C1 segment of cervical spinal cord (tissue), 14 donors: Measurements from ENCODE around the gene LSS.
"Not testable (repeated sequence)": the region's sequence is repeated elsewhere in the genome, so short reads cannot be mapped to it uniquely, and the experiment has no call there.

ENCODE experiments used
- DNase-seq, 14 donors: peaks; one replicate each; lab custom pipeline; 2025; lab: John Stamatoyannopoulos, UW

Gene LSS

DNA sequence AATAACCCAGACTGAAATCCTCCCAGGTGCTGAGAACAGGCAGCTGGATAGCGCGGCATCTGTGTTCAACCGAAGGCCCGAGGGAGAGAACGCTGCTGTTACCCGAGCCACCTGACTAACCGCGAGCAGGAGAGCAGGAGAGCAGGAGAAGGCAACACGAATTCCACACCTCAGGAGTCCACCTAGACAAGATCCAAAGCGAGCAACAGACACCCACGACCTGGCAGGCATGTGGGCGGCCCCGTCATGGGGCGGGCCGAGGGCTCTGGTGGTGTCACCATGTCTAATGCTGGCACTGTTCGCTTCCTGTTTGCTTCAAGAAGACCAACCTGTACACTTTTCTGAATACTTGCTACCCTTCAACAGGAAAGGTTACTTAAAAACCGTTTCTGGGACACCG is 23.4 kb downstream of the LSS start:
- no peak for DNase-seq

DNA sequence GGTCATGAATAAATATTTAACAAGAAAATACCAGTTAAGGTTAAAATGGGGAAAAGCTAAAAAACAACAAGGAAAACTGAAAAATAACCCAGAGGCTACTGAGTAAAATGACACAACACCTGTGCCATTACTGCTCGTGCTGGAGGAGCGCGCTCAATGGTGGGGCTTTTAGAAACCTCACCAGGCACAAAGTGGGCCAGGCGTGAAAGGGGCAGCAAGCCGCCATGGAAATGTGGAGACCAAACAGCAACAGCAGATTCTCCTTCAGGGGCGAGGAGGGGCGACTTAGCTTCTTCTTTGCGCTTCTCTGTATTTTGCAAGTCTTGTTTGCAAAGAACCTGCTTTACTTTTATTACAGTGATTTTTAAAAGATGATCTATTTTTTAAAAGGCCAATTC is 25.4 kb downstream of the LSS start:
- no peak for DNase-seq

DNA sequence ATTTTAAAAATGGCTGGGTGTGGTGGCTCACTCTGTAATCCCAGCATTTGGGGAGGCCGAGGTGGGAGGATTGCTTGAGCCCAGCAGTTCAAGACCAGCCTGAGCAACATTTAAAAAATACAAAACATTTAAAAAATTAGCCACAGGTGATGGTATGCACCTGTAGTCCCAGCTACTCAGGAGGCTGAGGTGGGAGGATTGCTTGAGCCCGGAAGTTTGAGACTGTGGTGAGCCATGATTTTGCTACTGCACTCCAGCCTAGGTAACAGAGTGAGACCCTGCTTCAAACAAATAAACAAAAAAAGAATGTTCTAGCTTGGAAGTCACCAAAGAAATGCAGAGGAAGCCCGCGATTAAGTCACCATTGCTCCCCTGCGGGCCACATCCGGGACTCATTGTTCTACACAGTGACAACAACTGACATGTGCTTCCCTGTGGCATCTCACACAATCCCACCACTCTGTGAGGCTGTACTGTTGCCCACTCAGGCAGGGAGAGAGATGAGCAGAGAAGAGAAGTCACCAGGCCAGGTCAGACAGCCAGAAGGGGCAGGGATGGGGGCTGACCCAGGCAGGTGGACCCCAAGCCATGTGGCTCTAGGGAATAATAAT is 25.9 kb downstream of the LSS start:
- no peak for DNase-seq

DNA sequence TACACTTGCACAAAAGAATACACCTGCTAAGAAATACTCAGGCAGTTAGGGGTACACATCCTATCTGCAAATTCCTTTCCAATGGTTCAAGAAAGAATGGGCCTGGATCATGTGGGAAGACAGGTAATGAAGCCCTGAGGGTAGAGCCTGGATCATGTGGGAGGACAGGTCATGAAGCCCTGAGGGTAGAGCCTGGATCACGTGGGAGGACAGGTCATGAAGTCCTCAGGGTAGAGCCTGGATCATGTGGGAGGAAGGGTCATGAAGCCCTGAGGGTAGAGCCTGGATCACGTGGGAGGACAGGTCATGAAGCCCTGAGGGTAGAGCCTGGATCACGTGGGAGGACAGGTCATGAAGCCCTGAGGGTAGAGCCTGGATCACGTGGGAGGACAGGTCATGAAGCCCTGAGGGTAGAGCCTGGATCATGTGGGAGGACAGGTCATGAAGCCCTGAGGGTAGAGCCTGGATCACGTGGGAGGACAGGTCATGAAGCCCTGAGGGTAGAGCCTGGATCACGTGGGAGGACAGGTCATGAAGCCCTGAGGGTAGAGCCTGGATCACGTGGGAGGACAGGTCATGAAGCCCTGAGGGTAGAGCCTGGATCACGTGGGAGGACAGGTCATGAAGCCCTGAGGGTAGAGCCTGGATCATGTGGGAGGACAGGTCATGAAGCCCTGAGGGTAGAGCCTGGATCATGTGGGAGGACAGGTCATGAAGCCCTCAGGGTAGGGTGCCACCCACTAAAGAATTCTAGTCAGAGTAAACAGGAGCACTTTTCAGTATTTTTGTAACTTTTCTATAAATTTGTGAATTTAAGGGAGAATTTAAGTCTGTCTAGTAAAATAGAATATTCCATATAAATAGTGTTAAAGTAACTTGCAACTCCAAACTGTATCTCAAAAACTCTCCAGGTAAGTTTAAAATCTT is 27.4 kb downstream of the LSS start:
- DNase-seq = not testable (repeated sequence)

DNA sequence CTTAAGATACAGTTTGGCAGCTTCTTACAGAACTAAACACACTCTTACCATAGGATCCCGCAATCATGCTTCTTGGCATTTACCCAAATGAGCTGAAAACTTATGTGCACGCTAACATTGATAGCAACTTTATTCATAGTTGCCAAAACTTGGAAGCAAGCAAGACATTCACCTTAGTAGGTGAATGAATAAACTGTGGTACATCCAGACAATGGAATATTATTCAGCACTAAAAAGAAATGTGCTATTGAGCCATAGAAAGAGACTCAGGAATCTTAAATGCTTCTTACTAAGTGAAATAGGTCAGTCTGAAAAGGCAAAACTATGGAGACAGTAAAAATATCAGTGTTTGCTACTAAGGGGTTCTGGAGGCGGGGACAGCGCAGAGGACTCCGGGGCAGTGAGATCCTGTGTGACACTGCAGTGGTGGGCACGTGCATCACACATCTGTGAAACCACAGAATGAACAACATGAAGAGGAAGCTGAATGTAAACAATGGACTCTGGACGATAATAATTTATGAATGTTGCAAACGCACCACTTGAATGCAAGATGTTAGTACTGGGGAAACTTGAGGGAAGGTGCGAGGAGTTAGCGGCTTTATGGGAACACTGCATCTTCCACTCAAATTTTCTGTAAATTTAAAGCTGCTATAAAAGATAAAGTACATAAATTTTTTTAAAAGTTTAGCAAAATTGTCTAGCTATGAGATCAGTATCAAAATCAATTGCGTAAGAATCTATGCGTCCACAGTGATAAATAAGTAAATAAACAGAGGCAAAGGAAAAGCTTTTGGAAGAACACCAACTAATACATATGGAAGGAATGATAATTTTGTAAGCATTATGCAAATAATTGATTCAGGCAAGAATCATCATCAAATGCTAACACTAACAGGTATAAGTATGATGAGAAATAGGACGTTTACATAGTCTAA is 28.9 kb downstream of the LSS start:
- no peak for DNase-seq

DNA sequence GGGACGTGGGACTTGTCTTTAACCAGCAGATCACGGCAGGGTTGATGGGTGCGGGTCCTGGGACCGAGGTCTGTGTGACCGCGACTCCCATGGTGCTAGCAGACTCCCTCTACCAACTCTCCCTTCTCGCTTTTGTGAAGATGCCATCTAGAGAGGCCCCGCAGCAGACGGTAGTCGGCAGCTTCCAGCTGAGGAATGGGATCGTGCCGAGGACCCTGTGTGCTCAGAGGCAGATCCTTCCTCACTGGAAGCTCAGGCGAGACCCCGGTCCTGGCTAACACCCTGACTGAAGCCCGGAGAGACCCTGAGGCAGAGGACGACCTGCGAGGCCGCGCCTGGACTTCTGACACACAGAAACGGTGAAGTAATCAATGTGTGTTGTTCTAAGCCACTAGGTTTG is 31.8 kb downstream of the LSS start:
- no peak for DNase-seq

DNA sequence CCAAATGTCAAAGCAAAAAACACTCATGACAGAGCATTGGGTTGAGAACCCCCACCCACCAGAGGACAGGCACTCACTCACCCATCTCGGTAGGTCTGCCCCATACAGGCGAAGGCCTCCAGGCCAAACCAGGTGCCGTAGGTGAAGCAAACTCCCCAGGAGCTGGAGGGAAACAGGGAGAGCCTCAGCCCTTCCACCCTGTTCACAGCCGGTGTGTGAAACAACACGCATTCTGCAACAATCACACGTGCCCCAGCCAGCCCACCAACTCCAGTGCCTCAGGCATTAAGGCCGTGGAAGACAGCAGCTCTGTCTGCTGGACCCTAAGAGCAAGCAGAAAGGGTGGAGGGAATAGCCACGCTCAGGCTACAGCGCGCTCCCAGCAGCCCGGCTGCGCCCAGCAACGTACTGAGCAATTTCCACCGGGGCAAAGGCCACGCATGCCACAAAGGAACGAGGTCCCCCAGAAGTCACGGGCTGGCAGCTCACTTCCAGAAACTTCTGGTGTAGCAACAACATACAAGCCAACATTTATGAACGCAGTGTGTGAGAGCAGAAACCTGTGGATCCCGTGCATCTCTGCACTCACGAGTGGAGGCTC is 32.9 kb downstream of the LSS start:
- DNase-seq = no peak

DNA sequence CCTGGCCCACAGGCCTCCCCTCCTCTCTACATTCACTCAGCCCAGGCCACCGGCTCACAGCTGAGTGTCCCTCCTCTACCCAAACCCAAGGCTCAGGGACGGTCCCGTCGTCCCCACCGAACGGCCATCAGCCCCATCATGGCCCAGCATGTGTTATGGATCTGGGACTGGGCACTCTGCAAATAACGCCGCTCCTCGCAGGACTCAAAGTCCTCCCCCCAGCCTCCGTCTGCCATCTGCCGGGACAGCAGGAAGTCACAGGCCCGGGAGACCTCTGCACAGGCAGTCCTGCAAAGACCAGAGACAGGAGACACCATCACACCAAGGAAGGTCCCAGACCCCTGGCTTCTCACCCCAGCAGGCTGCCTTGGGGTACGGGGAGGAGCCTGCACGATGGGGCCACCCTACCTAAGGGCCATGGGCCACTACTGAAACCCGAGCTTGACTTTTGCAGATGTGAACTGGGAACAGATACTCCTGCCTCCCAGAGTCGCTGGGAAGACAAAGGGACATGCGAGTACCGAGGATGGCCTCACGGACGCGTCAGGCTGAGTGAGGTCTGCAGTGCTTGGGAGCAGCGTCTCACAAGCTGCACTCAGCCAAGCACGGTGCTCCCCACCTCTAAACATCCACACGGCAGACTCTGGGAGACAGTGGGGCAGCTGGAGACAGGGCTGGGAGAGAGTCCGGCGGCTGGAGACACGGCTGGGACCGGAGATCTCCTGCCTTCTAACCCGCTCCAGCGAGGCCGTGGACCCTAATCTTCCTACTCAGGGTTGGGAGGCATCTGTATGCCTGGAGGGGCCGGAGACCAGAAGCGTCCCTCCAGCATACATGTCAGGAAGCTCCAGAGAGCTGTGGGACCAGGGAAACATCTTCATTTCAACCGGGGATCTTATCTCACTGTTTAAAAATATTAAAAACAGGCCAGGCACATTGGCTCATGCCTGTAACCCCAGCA is 33.9 kb downstream of the LSS start:
- peak in 1 of 14 donors; percentile 22 for DNase-seq

DNA sequence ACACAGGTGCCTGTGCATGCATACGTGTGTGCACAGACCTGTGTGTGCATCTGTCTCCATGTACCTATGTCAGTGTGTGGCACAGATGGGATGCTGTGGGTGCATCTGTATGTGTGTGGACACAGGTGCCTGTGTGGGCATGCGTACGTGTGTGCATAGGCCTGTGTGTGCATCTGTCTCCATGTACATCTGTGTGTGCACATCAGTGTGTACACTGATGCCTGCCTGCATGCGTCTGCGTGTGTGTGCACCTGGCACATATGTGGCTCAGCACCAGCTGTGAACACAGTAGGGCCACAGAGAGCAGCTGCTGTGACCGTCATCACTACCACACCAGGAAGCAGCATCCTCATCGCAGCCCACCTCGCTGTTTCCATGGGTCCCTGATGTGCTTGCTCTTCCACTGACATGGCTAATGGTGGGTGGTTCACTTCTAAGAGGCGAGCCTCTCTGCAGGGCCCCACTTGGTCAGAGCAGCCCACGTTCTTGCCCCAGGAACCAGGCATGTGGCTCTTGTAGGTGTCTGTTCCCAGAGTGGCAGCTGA is 34.7 kb downstream of the LSS start:
- DNase-seq = no peak

DNA sequence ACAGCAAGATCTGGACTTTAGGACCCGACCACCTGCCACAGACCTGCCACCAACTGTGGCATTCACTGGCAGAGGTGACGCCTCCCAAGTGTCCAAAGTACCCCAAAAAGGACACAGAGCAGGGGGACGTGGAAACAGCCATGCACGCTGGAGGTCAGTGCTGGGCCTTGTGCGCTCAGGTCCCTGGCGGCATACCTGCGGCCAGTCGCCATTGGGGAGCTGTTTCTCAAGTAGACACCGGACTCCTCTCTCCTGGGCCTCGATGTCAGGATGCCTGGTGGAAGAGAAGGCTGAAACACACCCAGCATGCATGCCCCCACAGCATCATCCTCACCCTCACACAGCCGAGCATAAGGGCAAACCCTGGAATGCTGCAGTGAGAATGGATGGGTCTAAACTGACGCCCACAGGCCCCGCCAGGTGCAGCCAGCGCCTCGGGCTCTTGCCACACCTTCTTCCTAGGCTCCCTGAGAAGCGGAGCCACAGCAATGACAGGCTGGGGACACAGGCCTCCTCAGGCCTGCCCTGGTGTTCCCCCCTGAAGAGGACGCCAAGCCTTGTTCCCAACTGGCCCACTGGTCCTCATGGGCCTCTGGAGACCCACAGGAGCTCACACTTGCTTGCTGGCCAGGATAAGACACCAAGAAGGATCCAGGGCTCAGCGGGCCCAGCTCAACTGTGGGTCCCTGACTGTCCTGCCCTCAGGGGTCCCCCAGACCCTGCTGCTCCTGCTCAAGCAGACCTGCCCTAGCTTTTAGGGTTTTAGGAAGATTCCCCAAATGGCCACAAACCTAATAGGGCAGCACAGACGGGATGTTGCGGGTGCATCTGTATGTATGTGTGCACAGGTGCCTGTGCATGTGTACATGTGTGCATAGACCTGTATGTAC is 36.6 kb downstream of the LSS start:
- DNase-seq = no peak

DNA sequence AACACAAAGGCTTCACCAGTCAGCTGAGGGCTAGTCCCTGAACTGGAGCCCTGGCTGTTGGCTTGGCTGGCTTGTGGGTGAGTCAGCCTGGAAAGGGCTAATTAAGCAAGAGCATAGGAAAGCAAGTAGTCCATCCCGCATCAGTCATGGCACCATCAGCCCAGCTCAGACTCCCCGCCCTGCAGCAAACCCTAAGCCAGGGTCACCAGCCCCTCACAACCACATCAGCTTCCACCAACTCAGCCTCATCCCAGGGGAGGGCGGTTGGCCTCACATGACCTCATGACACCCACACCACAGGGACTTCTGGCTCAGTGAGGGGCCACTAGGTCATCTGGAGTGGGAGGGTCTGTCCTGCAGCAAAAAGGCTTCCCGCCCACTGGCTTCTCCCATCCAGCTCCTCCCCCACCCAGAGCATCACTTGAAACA is 37.3 kb downstream of the LSS start:
- no peak for DNase-seq

DNA sequence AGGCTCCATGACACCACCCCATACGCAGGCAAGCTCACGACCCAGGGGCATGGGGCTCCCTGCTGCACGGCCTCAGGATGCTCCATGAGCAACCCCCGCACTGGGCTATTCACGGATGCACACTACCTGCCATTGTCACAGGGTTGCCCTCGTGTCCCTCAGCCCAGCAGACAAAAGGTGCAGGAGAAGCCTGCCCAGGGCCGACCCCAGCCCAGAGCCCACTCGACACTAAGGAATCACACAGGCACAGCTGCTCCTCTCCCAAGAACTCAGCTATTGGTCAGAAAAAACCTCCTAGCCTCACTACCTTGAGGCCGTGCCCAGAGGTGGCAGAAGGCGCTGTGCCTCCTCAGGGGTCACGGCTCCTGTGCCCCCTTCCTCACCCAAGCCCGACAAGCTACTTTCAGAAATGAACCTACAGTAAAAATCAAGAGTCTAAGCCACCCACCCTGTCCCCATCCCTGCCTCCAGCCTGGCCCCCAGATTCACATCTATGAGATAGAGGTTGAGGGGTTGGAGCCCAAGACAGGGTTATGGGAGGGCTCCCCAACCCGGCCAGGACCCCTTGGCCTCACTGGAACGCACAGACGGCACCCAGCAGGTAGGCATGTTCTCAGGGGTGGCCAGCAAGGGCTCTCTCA is 38.0 kb downstream of the LSS start:
- DNase-seq = no peak

DNA sequence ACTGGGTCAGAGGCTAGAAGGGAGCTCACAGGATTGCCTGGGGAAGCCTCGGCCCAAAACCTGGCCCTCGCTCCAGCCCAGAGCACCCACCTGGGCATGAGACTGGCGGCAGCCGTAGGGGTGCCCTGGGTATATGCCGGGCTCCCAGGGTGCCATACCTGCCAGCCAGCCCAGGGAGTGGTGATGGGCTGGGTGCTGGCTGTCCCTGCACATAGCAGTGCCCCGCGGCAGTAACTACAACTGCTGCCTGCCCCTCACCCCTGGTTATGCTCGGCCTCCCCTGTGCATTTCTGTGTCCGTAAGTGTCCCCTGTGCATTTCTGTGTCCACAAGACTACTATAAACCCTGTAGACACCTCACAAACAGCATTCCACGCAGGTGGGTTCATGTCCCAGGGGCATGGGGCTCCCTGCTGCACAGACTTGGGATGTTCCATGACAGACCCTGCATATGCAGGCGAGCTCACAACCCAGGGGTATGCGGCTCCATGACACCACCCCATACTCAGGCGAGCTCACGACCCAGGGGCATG is 38.5 kb downstream of the LSS start:
- no peak for DNase-seq

DNA sequence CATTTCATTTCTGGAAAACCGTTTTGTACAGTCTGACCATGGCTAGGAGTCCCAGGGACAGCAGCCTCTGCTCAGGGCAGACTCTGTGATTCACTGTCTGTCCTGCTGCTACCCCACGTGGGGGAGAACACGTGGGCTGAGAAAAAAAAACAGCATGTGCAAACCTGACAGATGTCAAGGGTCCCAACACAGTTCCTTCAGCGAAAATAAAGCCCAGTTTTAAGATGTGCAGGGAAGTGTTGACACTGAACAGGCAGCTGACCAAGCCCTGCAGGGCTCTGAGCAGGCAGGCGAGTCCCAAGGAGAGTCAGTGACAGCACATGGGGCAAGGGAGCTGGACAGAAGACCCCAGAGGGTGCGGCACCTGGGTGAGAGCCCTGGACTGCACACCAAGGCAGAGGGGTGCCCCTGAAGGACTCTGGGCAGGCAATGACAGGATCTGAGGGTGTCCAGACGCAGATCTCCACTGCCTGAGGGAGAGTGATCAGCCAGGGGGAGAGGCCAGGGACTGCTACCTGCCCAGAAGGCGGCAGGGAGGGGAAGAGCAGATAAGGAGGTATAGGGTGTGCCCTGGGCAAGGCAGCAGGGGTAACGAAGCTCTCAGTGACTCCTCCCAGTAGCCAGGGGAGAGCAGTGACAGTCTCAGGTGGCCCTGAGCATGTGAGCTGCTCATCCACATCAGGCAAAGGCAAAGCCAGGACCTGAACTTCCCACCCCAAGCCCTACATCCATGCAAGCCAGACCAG is 39.2 kb downstream of the LSS start:
- no peak for DNase-seq

DNA sequence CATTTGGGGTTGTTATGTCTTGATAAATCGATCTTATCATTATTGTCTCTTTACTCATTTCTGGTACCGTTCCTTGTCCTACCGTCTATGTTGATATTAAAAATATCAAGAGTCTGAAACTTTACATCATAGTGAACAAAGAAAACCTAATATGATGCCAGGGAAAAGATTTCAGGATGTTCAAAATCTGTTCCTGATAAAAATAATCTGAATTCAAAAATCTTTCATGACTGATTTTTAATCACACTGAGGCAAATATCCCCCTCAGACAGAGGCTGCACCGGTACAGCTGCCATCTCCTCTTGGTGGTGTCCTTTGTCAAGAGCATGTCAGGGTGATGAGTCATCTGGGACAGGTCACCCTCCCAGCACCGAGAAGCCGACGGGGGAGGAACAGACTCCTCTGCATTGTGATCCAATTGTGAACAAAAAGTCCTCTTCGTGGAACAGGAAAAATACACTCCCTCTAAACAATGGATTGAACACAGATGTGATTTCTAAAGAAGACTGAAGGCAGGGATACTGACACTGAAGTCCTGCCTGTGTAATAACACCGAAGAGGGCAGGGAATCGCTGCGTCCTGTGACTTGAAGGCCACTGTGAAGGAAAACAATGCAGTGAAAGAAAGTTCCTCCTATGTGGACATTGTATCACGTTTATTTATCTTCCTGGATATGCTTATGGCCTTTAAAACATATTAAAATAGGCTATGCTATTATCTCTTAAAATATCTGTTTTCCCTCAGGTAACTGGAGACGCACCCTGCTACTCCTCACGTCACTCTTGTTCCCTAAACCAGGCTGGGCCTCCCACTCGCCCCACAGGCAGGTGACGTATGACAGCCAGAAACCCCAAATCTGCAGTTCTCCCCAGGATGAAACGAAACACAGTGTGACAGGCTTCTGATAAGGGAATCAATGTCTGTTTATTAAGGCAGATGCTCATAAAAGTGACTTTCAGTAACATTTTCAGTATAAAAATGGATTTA is 40.1 kb downstream of the LSS start:
- DNase-seq = peak in 5 of 14 donors; percentile 41 to 71 (median 50)

DNA sequence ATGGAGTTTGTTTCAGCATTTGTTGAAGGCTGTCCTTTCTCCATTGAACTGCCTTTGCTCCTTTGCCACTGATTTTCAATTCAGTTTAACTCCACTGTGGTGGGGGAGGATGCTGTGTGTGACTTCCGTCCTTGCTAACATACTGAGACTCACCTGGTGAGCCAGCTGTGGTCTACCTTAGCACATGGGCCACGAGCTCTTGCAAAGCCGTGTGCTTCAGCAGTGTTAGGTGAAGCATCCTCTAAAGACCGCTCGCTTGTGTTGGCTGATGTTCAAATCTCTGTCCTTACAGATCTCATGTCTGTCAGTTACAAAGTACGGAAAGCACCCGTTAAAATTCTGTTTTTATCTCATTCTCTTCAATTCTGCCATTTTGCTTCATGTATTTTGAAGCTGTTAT is 40.8 kb downstream of the LSS start:
- DNase-seq = no peak
